GM19351 (cell line): ENCODE measurements around the gene SND1.

Experiments used
- ATAC-seq: cut with Tn5 transposase; IDR thresholded peaks from one replicate; pipeline ENCODE4 v1.9.1; 2021; ENCODE audit warnings: mild to moderate bottlenecking, moderate library complexity; ENCODE audit not compliant: unreplicated experiment

SND1 gene

GRCh38 chr7:128055637-128056036 is 403.6 kb downstream of the SND1 start:
- no peak for ATAC-seq

- no peak for ATAC-seq
These were observed 404.9 kb downstream of the SND1 start for GRCh38 chr7:128056901-128057300.

DNA sequence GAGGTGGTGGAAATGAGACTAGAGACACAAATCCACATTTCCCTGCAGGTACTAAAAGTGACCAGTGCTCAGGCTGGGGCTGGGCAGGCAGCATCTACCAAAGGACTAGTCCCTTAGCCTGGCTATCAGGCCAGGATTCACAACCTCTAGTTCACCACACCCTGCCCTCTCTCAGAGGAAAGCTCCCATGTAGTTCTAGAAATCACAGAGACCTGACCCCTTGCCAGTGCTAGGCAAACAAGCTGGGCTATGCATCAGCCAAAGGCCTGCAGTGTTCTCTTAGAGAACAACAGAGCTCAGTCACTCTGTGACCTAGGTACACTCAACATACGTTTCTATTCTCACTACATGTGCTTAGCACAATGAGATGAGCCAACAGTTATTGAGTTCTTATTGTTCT is 405.9 kb downstream of the SND1 start:
- no peak for ATAC-seq

GRCh38 chr7:128059143-128059988 is 407.4 kb downstream of the SND1 start:
- ATAC-seq, result no peak

- no peak for ATAC-seq
These were observed 408.0 kb downstream of the SND1 start for GRCh38 chr7:128060018-128060417.

DNA sequence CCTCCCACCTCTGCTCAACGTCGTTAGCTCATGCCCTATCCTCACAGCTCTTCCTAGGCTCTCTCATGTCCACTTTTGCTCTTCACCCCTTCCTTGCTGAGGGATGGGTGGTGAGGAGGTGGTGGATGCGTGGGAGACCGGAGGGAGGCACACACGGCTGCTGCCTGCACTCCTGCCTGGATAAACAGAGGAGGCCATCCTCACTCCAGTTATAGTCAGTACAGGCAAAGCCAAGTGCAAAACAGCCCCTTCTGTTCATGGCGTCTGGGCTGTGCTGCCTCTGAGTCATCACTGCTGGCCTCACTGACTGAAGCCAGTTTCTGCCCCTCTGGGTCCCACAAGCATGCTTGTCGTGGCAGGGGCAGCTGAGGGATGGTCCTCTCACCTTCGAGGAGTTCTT is 411.1 kb downstream of the SND1 start:
- ATAC-seq, result no peak

DNA sequence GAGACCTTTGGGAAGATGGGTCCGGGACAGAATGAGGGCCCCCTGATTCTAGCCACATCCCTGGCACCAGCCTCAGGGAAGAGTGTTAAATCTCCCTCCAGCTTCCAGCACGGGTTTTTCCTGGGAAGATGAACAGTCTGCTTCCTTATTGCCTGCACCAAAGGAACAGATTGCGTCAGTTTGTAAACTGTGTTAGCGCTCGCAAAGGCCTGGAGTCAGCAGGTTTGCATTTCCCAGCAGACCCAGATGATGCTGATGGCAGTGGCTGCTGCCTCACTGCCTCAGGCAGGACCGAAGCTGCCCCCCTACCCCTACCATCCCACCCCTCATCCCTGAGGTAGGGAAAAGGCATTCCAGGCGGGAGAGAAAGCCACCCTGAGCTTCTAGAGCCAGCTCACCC is 413.9 kb downstream of the SND1 start:
- ATAC-seq, result no peak

DNA sequence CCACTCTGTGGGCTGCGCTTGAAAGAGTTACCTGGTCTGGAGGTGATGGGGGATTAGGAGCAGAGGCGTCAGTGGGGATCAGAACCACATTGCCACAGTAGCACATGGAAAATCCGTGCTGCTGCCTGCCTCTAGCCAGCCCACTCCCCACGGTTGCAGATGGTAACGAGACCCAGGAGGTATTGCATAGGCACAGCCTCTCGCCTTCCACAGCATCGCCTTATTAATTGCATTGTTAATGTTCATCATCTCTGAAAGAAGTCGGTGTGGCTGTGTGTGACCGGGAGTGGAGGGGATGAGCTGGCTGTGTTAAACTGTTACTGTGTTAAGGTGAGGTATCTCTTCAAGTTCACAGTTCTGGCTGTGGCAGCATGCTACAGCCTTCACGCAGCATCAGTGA is 414.4 kb downstream of the SND1 start:
- ATAC-seq, result no peak

DNA sequence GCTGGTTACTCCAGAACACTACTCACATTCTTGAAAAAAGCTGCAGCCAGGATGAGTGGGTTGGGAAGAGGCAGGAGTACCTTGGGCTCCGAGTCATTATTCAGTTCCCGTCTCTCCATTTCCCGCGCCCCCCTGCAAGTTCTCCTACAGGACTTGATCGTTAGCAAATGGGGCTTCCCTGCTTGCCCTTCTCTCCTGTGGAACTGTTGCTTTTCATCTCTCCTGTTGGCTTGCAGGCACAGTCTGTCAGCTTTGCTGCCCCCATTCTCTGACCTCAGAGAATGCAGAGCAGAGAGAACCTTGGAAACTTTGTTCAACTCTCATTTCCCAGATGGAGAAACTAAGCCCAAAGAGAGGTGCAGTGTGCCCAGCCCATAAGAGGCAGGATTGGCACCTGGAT is 414.9 kb downstream of the SND1 start:
- no peak for ATAC-seq

DNA sequence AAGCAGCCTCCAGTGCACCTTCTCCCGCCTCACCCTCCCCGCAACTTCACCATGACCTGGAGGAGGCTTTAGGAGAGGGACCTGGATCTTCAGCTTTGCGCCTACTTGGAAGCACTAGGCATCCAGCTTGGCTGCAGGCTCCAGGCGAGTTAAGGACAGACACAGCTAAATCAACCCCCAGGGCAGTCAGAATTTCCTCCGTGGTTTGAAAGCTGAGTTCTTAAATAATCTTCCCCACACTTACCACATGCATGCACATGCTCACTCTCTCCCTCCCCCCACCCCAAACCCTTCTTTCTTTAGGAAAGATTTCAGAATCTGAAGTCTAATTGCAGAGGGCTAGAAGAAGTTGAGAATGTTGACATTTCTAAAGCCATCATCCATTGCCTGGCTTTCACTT is 416.0 kb downstream of the SND1 start:
- no peak for ATAC-seq

- ATAC-seq, result no peak
These were observed 416.8 kb downstream of the SND1 start for GRCh38 chr7:128068785-128069184.

DNA sequence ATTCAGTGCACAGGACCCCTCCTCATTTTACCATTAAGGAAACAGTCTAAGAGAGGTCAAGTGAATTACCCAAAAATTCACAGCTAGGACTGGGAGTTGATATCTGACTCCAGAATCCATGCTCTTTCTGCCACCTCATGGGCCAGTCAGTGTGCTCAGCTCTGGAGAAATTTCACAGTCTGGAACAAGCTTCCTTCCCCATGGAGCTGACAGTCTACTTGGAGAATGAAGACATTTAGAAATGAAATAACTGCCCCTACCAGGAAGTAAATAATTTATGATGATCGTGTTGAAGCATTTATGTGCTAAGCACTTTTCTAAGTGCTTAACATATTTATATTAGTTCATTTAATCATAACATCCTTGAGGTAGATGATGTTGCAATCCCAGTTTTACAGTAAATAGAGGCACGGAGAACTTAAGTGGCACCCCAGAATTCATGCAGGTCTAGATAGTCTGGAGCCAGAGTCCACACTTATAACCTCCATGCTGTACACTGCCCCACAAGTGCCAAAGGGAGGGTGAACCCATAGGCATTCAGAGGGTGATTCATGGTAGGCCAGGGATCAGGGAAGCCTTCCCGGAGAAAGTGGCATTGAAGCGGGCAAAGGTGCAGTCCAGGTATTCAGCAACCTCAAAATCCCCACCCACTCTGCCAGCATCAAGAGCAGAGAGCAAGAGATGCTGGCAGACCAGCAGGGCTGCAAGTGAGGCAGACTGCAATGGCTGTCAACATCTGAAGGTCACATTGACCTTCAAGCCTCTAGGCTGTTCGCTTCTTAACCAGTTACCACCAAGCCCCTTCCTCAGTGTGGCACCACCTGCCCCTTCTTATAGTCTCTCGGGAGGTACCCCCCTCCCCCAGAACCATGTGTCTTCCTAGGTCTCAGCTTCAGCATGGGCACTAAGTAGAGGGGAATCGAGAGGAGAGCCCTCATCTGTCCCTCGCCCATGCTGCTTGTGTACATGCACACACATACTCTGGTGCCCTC is 417.7 kb downstream of the SND1 start:
- ATAC-seq, result no peak

DNA sequence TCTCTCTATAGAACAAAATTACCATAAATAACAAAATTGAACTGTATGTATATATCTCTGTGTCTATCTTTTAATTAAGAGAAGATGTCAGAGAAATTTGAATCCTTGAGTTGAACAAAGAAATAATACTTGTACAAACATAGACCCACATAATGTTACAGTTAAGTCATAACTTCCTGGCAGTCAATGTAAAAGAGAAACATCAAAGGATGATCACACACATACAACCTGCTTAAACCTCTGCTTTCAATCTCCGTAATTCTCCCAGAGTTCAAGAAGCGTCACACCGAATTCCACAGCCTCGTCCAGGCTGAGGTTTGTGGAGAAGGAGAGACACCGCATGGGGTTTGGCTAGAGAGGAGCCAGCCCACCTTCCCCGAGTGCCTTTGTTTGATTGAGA is 419.4 kb downstream of the SND1 start:
- ATAC-seq, result no peak

GRCh38 chr7:128071801-128072200 is 419.8 kb downstream of the SND1 start:
- no peak for ATAC-seq

DNA sequence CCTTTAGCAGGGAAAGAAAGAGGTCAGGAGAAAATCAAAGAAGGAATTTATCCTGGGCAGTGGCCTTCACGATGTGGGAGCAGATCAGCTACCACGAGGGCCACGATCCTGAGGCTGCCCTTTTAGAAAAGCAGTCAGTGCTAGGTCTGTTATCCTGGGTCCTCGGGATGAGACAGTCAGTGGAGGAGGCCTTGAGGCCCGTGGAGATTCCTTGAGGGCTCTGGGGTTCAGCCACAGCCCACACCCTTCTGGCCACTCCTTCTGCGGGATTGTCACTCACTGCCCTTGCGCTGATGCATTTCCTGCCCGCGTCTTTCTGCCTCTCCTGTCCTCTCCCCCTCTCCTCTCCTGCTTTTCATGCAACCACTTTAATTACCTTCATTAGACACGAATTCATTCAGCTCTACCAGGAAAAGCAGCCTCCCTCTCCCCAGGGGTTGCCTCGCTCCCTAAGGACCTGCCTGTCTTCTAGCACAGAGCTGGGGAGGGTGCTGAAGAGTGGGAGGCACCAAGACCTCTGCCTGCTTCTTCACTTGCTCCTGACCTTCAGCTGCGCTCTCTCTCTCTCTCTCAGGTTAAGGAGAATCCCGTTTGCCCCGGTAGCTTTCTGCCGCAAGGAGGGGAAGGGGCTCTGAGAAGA is 421.8 kb downstream of the SND1 start:
- ATAC-seq, result no peak

DNA sequence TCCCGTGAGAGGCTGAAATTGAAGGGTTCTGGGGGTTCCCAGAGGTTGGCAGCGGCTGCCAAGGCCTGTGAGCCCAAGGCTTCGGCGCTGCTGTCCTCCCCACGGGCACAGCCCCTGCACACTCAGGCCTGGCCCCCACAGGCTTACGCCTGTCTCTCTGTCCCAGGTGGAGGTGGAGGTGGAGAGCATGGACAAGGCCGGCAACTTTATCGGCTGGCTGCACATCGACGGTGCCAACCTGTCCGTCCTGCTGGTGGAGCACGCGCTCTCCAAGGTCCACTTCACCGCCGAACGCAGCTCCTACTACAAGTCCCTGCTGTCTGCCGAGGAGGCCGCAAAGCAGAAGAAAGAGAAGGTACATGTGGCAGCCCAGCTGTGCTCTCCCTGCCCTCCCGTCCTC is 422.3 kb downstream of the SND1 start:
- no peak for ATAC-seq

DNA sequence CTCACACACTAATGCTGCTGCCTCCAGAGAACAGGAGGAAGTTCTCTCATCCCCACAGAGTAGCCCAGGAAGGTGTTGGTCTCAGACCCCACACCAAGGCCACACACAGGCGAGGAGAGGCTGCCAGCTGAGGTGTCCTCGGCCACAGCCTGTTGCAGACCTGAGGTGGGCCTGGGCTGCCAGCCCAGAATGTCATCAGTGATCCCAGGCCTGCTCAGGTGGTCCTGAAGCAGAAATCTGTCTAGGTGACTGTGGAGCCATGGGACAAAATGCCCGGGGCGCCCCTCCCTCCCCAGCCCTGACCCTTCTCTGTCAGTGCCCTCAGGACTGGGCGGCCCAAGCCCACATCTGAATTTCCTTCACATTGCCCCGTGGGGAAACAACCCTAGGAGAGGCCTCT is 422.7 kb downstream of the SND1 start:
- no peak for ATAC-seq

DNA sequence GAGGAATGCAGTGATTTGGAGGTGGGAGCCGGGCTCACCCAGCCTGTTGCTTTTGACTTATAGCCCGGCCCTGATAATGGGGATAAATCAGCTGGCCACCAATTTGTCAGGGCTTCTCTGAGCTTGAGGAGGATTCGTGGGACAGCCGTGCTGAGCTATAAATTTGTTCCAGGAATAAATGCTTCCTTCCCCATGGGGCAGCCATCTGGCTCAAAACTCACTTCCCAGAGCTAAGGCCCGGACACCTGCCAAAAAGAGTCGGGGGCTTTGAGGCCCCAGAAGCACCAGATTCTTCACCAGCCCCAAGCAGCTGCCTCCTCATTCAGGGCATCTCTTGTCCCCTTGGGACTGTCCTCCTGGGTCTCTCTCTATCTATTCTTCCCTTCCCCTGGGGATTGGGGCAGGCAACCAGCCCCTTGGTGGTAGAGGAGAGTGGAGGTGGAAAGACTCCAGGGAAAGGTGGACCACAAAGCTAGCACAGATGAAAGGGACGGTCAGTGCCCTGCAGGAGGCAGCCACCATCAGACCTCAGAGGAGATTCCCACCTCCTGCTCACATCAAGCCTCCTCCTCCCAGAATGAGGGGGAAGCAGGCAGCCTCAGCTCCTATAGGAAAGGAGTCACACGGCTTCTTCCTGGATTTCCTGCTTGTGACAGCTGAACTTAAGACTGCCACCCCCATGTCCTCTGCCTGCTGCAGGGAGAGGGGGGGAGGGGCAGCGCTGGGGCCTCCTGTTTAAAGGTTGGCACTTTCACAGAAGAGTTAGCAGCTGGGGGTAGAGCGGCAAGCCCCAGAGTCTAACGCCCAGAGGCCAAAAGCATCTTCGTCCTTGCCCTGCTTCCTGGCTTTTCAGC is 423.5 kb downstream of the SND1 start:
- ATAC-seq, result no peak

- ATAC-seq, result no peak
These were observed 424.3 kb downstream of the SND1 start for GRCh38 chr7:128076196-128076795.

DNA sequence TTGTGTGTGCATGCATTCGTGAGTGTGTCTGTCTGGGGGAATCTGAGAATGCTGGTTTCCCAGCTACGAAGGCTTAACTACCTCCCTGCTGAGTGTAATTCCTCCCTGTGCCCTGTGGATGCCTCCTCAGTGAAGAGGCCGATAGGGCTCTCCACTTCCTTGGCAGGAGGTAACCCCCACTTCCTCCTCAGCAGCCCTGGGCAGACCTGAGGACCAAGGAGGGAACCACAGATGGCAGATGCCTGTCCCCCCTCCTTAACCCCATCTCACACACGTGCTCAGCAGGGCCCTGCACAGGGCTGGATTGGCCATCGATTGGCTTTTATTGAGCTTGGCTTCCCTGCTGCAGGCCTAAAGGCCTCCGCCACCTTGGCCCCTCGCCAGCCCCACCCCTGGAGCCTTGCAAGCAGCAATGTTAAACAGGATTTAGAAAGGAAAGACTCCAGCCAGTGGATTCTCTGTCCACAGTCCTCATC is 424.8 kb downstream of the SND1 start:
- ATAC-seq, result no peak
